GM23248 (cell line): ENCODE data around the gene PPIA. TPM values are rescaled to one million over a fixed set of nuclear protein-coding genes. Genes with fewer than 3 reads are reported as not detected.

Source experiments
- DNase-seq: peaks from one replicate; pipeline ENCODE4 v3.0.0-alpha.2; 2015
- H2AFZ ChIP-seq: fragments of 200-600 bp; sonication (generic); 2 replicates; pipeline ENCODE4 v1.6.1; 2016; ENCODE audit warnings: antibody characterized with exemption
- H3F3A ChIP-seq: fragments of 200-600 bp; sonication (generic); 2 replicates; pipeline ENCODE4 v1.6.1; 2016; ENCODE audit warnings: mild to moderate bottlenecking, antibody characterized with exemption, mixed run types; ENCODE audit not compliant: insufficient read depth
- H3K27ac ChIP-seq: fragments of 200-600 bp; sonication (generic); 2 replicates; pipeline ENCODE4 v1.5.1; 2016; ENCODE audit warnings: mild to moderate bottlenecking
- H3K27me3 ChIP-seq: fragments of 200-600 bp; sonication (generic); replicated peaks from 2 replicates; pipeline ENCODE4 v1.6.1; 2016; ENCODE audit warnings: mild to moderate bottlenecking; ENCODE audit not compliant: insufficient read depth
- H3K36me3 ChIP-seq: fragments of 200-600 bp; sonication (generic); 2 replicates; pipeline ENCODE4 v1.6.1; 2016; ENCODE audit warnings: low read depth, mild to moderate bottlenecking
- H3K4me1 ChIP-seq: fragments of 200-600 bp; sonication (generic); 2 replicates; pipeline ENCODE4 v1.6.1; 2016; ENCODE audit warnings: mild to moderate bottlenecking; ENCODE audit not compliant: insufficient read depth
- H3K4me2 ChIP-seq: fragments of 200-600 bp; sonication (generic); one replicate; pipeline ENCODE4 v1.6.1; 2016; ENCODE audit warnings: mild to moderate bottlenecking; ENCODE audit not compliant: unreplicated experiment
- H3K4me3 ChIP-seq: fragments of 200-600 bp; sonication (generic); 2 replicates; pipeline ENCODE4 v1.5.1; 2016; ENCODE audit warnings: mild to moderate bottlenecking
- H3K79me2 ChIP-seq: fragments of 200-600 bp; sonication (generic); 2 replicates; pipeline ENCODE4 v1.6.1; 2016; ENCODE audit warnings: mild to moderate bottlenecking; ENCODE audit not compliant: insufficient read depth
- H3K9ac ChIP-seq: fragments of 200-600 bp; sonication (generic); 2 replicates; pipeline ENCODE4 v1.6.1; 2016; ENCODE audit warnings: mild to moderate bottlenecking
- H3K9me2 ChIP-seq: fragments of 200-600 bp; sonication (generic); 2 replicates; pipeline ENCODE4 v1.6.1; 2016; ENCODE audit warnings: mixed run types, mild to moderate bottlenecking, moderate library complexity; ENCODE audit not compliant: insufficient read depth
- H3K9me3 ChIP-seq: fragments of 200-600 bp; sonication (generic); one replicate; pipeline ENCODE4 v1.6.1; 2017; ENCODE audit warnings: low read depth
- H4K20me1 ChIP-seq: fragments of 200-600 bp; sonication (generic); 2 replicates; pipeline ENCODE4 v1.6.0; 2016; ENCODE audit not compliant: insufficient read depth
- EZH2 ChIP-seq: fragments of 200-600 bp; sonication (generic); IDR thresholded peaks from 2 replicates; pipeline ENCODE4 v1.6.1; 2018; ENCODE audit warnings: antibody characterized with exemption, mild to moderate bottlenecking; ENCODE audit not compliant: insufficient read depth, poor library complexity, severe bottlenecking
- EZH2phosphoT487 ChIP-seq: fragments of 200-600 bp; sonication (generic); IDR thresholded peaks from 2 replicates; pipeline ENCODE4 v1.6.1; 2018; ENCODE audit warnings: antibody characterized with exemption, moderate library complexity, mild to moderate bottlenecking, low read depth; ENCODE audit not compliant: insufficient read depth
- WGBS, 2 experiments: methylation state at CpG; one replicate each; pipeline ENCODE4 v1.1.6; 2015 to 2017; ENCODE audit warnings: low lambda C conversion rate in 2 of 2, low coverage in 1 of 2; ENCODE audit errors: missing lambda C conversion rate in 2 of 2; 5-methylcytosine and 5-hydroxymethylcytosine counted together
- in situ Hi-C: fragments of 300-500 bp; cut with MboI; formaldehyde crosslinking; loops from 2 replicates; pipeline ENCODE4 v1.15.0; 2020
- polyA plus RNA-seq: library from polyadenylated mRNA; unstranded; fragments of >200 nt; fragmentation: Nextera tagmentation; extraction: Ambion mirVana; gene quantifications from 2 replicates; pipeline ENCODE4 v1.2.1, GENCODE V29; 2016
- total RNA-seq: library from RNA; depleted of rRNA; stranded (reverse); fragments of >200 nt; shearing (Covaris generic); gene quantifications from 2 replicates; pipeline ENCODE4 v1.2.3, GENCODE V29; 2014

PPIA gene
- total and polyA plus RNA-seq, 2 experiments from 2014 or later: 2,752 to 3,141 TPM

GRCh38 chr7:44768628-44769371 is 27.7 kb upstream of the PPIA start:
- Histone ChIP-seq H3K9me2 (no peaks in the 10 kb centered on the region), H3K27ac (no peak overlapping the region; the same call in 1 of the 2 replicates), H3K9me3 (no peaks in the 10 kb centered on the region), H4K20me1 (no peaks in the 10 kb centered on the region), H3K4me3 (no peak overlapping the region), H3K4me2 (peak overlapping the region; percentile 26), H3K9ac (no peak overlapping the region), H3K36me3 (peaks cover 20% of the 10 kb centered on the region; the same call in 1 of the 2 replicates), H3K4me1 (peaks cover 30% of the 10 kb centered on the region), H3K79me2 (no peaks in the 10 kb centered on the region), H3F3A (peaks cover 23% of the 10 kb centered on the region), H3K27me3 (no peaks in the 10 kb centered on the region), H2AFZ (no peak overlapping the region)
- no peak for DNase-seq
- TF ChIP-seq EZH2 (no peak), EZH2phosphoT487 (no peak)
- in situ Hi-C loops: no loop called here
- WGBS, 2 experiments: 55 to 63% methylated on average over 11 of the region's 11 CpGs

DNA sequence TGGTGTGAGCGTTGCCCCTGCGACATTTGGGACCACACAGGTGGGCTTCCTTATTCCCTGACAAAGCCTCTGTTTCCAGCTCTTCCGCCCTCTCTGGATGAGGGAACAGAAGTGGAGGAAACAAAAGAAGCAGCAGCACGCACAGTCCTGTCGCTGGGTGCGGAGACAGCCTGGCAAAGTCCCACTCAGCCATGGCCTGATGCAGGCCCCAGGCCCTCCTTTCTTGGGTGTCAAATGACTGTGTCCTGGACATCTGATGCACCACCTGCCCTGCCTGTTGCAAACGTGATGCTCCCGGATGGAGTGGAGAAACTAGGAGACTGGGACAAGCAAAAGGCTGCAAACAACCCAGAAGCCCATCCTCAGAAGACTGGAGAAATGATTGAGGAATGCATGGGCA is 27.1 kb upstream of the PPIA start:
- H3K9me2 ChIP-seq: no peaks in the 10 kb centered on the region
- peaks cover 30% of the 10 kb centered on the region for H3K4me1 ChIP-seq
- H3F3A ChIP-seq: peaks cover 23% of the 10 kb centered on the region
- H3K27me3 ChIP-seq: no peaks in the 10 kb centered on the region
- peak overlapping the region; percentile 40 for H3K4me3 ChIP-seq
- H3K9ac ChIP-seq: 0 out of 2 replicates have a peak overlapping the region, but pooled peaks have one; percentile 21
- no peaks in the 10 kb centered on the region for H3K9me3 ChIP-seq
- no peaks in the 10 kb centered on the region for H3K79me2 ChIP-seq
- WGBS, 2 experiments: 77 to 78% methylated on average over 8 of the region's 8 CpGs
- peak overlapping the region; percentile 69 for H3K4me2 ChIP-seq
- H4K20me1 ChIP-seq: no peaks in the 10 kb centered on the region
- in situ Hi-C loops: no loop called here
- peak overlapping the region; percentile 40 for H3K27ac ChIP-seq
- DNase-seq: no peak
- peak overlapping the region; percentile 16; the same call in 1 of the 2 replicates for H2AFZ ChIP-seq
- no peak for TF ChIP-seq EZH2
- no peak for TF ChIP-seq EZH2phosphoT487
- peaks cover 15% of the 10 kb centered on the region; the same call in 1 of the 2 replicates for H3K36me3 ChIP-seq

GRCh38 chr7:44769776-44770294 is 26.6 kb upstream of the PPIA start:
- Histone ChIP-seq H4K20me1 (no peaks in the 10 kb centered on the region), H3K27ac (peak overlapping the region; percentile 40), H3K4me2 (peak overlapping the region; percentile 69), H3K9me2 (no peaks in the 10 kb centered on the region), H3K9me3 (no peaks in the 10 kb centered on the region), H3K27me3 (no peaks in the 10 kb centered on the region), H3K4me1 (peaks cover 30% of the 10 kb centered on the region), H3K79me2 (no peaks in the 10 kb centered on the region), H3K36me3 (peaks cover 10% of the 10 kb centered on the region; the same call in 1 of the 2 replicates), H3F3A (peaks cover 23% of the 10 kb centered on the region), H2AFZ (peak overlapping the region; percentile 16; the same call in 1 of the 2 replicates), H3K4me3 (peak overlapping the region; percentile 40), H3K9ac (peak overlapping the region; percentile 21; the same call in 1 of the 2 replicates)
- TF ChIP-seq EZH2phosphoT487: no peak
- TF ChIP-seq EZH2: no peak
- in situ Hi-C loops: no loop called here
- 8 to 11% methylated on average over 10 of the region's 10 CpGs for WGBS, 2 experiments
- DNase-seq: peak; percentile 71

GRCh38 chr7:44771358-44771757 is 25.1 kb upstream of the PPIA start:
- Histone ChIP-seq H3K9me2 (no peaks in the 10 kb centered on the region), H3F3A (peaks cover 23% of the 10 kb centered on the region), H3K27me3 (no peaks in the 10 kb centered on the region), H3K4me1 (peaks cover 30% of the 10 kb centered on the region), H3K27ac (no peak overlapping the region), H3K4me2 (no peak overlapping the region), H2AFZ (no peak overlapping the region), H3K36me3 (0 out of 2 replicates have a peak, but pooled peaks cover 6% of the 10 kb centered on the region), H3K79me2 (no peaks in the 10 kb centered on the region), H3K9ac (no peak overlapping the region), H4K20me1 (no peaks in the 10 kb centered on the region), H3K9me3 (no peaks in the 10 kb centered on the region), H3K4me3 (no peak overlapping the region)
- DNase-seq: no peak
- WGBS, 2 experiments: 21 to 36% methylated on average over 3 of the region's 3 CpGs
- in situ Hi-C loops: no loop called here
- TF ChIP-seq EZH2 (no peak), EZH2phosphoT487 (no peak)
